Measurements from ENCODE around the gene CHIT1. TPM values are rescaled to one million over a fixed set of nuclear protein-coding genes. Genes with fewer than 3 reads are reported as not detected.
"Not testable (repeated sequence)": the region's sequence is repeated elsewhere in the genome, so short reads cannot be mapped to it uniquely, and the experiment has no call there.

The CHIT1 gene
- total and polyA plus RNA-seq, 3 experiments from 2014 or later, result 0.07 TPM; not detected in 2

DNA sequence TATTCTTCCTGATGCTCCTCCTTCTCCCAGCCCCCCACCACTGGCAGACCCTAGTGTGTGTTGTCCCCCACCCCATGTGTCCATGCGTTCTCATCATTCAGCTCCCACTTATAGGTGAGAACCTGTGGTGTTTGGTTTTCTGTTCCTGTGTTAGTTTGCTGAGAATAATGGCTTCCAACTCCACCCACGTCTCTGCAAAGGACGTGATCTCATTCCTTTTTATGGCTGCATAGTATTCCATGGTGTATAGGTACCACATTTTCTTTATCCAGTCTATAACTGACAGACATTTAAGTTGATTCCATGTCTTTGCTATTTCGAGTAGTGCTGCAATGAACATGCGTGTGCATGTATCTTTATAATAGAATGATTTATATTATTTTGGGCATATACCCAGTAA, 12.2 kb upstream of the CHIT1 start:
- peaks cover 5 to 13% (median 7%) of the 10 kb centered on the region in 5 donors for H3K9me3 Mint-ChIP-seq
- CTCF ChIA-PET; H3K27me3 ChIP-seq (ENCODE audit: insufficient read depth, low read length, poor library complexity, severe bottlenecking); H3K9me3 ChIP-seq (ENCODE audit: low read length); H3K4me1 ChIP-seq (ENCODE audit: insufficient read depth, low read length); H3K27ac ChIP-seq (ENCODE audit: low read depth, low read length); POLR2A ChIA-PET; H3K36me3 ChIP-seq (ENCODE audit: insufficient read depth, low read length); H3K4me3 Mint-ChIP-seq; DNase-seq; H3K4me1 Mint-ChIP-seq; H3K4me3 ChIP-seq (ENCODE audit: low read length); H3K36me3 Mint-ChIP-seq; H3K27ac Mint-ChIP-seq: not testable (repeated sequence)
- peaks cover 27 to 65% of the 10 kb centered on the region in 2 donors for H3K27me3 Mint-ChIP-seq

DNA sequence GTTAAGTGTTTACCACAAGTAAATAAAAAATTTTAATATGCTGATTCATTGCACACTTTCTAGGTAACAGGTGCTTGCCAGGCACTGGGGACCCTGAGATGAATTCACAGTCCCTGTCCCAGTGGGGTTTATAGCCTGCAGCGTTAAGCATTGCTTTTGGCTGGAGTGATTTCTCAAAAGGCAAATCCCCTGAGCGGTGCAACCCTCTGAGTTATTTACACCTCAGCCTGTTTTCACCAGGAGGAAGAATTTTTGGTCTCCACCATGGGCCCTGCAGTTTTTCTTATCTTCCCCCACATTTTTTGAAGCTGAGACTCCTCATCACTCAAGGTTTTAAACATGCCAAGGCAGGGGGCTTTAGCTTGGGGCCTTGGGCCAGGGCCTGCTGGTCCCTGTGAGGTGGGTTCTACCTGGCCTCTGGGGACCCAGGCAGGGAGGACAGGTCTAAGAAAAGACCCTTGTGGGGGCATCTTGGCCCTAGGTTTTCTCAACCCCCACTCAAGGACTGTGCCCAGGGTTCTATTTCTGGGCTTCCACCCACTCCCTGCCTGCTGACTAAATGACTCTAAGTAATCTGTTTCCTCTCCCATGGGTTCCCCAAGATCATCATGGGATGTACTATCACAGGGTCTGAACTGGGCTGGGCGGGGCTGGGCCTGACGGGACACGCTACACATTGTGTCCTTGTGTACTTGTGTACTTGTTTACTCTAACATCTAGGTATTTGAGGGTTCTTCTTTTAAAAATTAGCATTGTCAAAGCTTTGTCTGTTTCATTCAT, 10.2 kb upstream of the CHIT1 start:
- H3K9me3 ChIP-seq (ENCODE audit: low read length), result peaks cover 8% of the 10 kb centered on the region
- Mint-ChIP-seq H3K27ac (no peak overlapping the region), H3K36me3 (peaks cover 0 to 8% (median 1%) of the 10 kb centered on the region in 3 donors), H3K4me1 (no peaks in the 10 kb centered on the region), H3K27me3 (peaks cover 27 to 60% of the 10 kb centered on the region in 2 donors), H3K4me3 (no peak overlapping the region), H3K9me3 (peaks cover 18 to 33% (median 23%) of the 10 kb centered on the region in 5 donors)
- H3K27me3 ChIP-seq (ENCODE audit: insufficient read depth, low read length, poor library complexity, severe bottlenecking), result peaks cover 7% of the 10 kb centered on the region
- ChIA-PET POLR2A (no interaction called here), CTCF (no interaction called here)
- no peak for DNase-seq
- H3K27ac ChIP-seq (ENCODE audit: low read depth, low read length), result no peak overlapping the region
- H3K4me1 ChIP-seq (ENCODE audit: insufficient read depth, low read length), result no peaks in the 10 kb centered on the region
- H3K4me3 ChIP-seq (ENCODE audit: low read length), result no peak overlapping the region
- no peaks in the 10 kb centered on the region for H3K36me3 ChIP-seq (ENCODE audit: insufficient read depth, low read length)

DNA sequence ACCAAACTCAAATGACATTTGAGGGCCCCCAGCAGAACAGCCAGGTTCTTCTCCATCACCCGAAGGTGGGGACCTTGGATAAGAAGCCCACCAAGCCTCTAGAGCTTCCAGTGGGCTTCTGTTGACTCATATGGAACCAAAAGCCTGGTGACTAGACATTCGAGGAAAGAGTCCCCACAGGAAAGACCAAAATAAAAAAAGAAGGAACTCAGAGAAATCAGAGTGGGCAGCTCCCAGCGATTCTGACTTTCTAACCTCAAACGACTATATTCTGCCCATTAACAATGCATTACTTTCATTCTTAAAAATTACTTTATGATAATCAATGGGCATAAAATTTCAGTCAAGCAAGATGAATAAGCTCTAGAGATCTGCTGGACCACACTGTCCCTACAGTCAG, 9.6 kb upstream of the CHIT1 start:
- CTCF ChIA-PET, result no interaction called here
- peaks cover 27 to 60% of the 10 kb centered on the region in 2 donors for H3K27me3 Mint-ChIP-seq

DNA sequence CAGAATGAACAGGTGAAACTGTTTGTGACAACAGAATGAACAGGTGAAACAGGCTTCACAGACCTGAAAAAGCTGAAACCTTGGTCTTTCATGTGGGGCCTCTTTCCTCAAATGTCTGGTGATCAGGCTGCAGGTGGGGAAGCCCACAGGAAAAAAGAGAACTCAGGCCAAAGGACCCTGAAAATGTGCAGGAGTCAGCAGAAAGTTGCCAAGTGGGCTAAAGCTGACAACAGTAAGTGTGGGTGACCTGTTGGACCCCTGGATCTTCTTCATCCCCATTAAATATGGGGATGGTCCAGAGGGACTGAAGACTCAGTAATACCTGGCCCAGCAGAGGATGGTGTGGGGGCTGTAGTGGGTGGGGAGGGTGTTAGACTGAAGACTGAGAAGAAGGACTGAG, 9.1 kb upstream of the CHIT1 start:
- H3K27me3 Mint-ChIP-seq, result peaks cover 29 to 62% of the 10 kb centered on the region in 2 donors

More for the DNA sequence above, 9.6 kb upstream of the CHIT1 start:
- H3K4me3 ChIP-seq (ENCODE audit: low read length), result no peak overlapping the region
- H3K36me3 ChIP-seq (ENCODE audit: insufficient read depth, low read length), result no peaks in the 10 kb centered on the region
- H3K4me1 ChIP-seq (ENCODE audit: insufficient read depth, low read length), result no peaks in the 10 kb centered on the region
- H3K27ac Mint-ChIP-seq, result no peak overlapping the region
- peaks cover 0 to 8% (median 1%) of the 10 kb centered on the region in 3 donors for H3K36me3 Mint-ChIP-seq
- H3K9me3 ChIP-seq (ENCODE audit: low read length), result peaks cover 8% of the 10 kb centered on the region
- peaks cover 7% of the 10 kb centered on the region for H3K27me3 ChIP-seq (ENCODE audit: insufficient read depth, low read length, poor library complexity, severe bottlenecking)
- peaks cover 22 to 38% (median 26%) of the 10 kb centered on the region in 5 donors for H3K9me3 Mint-ChIP-seq
- DNase-seq, result no peak
- H3K27ac ChIP-seq (ENCODE audit: low read depth, low read length), result no peak overlapping the region
- POLR2A ChIA-PET, result no interaction called here
- no peaks in the 10 kb centered on the region for H3K4me1 Mint-ChIP-seq
- H3K4me3 Mint-ChIP-seq, result no peak overlapping the region

DNA sequence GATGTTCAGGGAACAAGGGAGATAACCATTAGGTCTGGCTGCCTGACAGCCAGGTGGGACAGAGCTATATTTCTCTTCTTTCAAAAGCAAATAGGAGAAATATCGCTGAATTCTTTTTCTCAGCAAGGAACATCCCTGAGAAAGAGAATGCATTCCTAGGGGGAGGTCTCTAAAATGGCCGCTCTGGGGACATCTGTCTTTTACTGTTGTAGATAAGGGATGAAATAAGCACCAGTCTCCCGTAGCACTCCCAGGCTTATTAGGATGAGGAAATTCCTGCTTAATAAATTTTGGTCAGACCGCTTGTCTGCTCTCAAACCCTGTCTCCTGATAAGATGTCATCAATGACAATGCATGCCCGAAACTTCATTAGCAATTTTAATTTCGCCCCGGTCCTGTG, 5.4 kb upstream of the CHIT1 start:
- CTCF ChIA-PET; H3K27ac Mint-ChIP-seq; H3K27me3 ChIP-seq (ENCODE audit: insufficient read depth, low read length, poor library complexity, severe bottlenecking); H3K27ac ChIP-seq (ENCODE audit: low read depth, low read length); H3K4me3 ChIP-seq (ENCODE audit: low read length); H3K4me1 ChIP-seq (ENCODE audit: insufficient read depth, low read length); DNase-seq; H3K9me3 ChIP-seq (ENCODE audit: low read length); H3K4me1 Mint-ChIP-seq; H3K4me3 Mint-ChIP-seq; H3K36me3 ChIP-seq (ENCODE audit: insufficient read depth, low read length); POLR2A ChIA-PET: not testable (repeated sequence)
- H3K27me3 Mint-ChIP-seq, result peaks cover 11 to 56% of the 10 kb centered on the region in 2 donors
- peaks cover 28 to 43% (median 32%) of the 10 kb centered on the region in 5 donors for H3K9me3 Mint-ChIP-seq
- H3K36me3 Mint-ChIP-seq, result peaks cover 0 to 14% (median 1%) of the 10 kb centered on the region in 3 donors

More for the DNA sequence above, 9.1 kb upstream of the CHIT1 start:
- H3K9me3 Mint-ChIP-seq, result peaks cover 28 to 43% (median 31%) of the 10 kb centered on the region in 5 donors
- H3K4me1 Mint-ChIP-seq, result no peaks in the 10 kb centered on the region
- H3K27me3 ChIP-seq (ENCODE audit: insufficient read depth, low read length, poor library complexity, severe bottlenecking), result peaks cover 7% of the 10 kb centered on the region
- DNase-seq, result no peak
- no peaks in the 10 kb centered on the region for H3K4me1 ChIP-seq (ENCODE audit: insufficient read depth, low read length)
- peak overlapping the region in 1 of 8 donors; percentile 7 for H3K27ac Mint-ChIP-seq
- peaks cover 0 to 14% (median 1%) of the 10 kb centered on the region in 3 donors for H3K36me3 Mint-ChIP-seq
- ChIA-PET POLR2A (no interaction called here), CTCF (no interaction called here)
- H3K27ac ChIP-seq (ENCODE audit: low read depth, low read length), result no peak overlapping the region
- H3K9me3 ChIP-seq (ENCODE audit: low read length), result peaks cover 8% of the 10 kb centered on the region
- H3K4me3 Mint-ChIP-seq, result no peak overlapping the region
- no peak overlapping the region for H3K4me3 ChIP-seq (ENCODE audit: low read length)
- no peaks in the 10 kb centered on the region for H3K36me3 ChIP-seq (ENCODE audit: insufficient read depth, low read length)

DNA sequence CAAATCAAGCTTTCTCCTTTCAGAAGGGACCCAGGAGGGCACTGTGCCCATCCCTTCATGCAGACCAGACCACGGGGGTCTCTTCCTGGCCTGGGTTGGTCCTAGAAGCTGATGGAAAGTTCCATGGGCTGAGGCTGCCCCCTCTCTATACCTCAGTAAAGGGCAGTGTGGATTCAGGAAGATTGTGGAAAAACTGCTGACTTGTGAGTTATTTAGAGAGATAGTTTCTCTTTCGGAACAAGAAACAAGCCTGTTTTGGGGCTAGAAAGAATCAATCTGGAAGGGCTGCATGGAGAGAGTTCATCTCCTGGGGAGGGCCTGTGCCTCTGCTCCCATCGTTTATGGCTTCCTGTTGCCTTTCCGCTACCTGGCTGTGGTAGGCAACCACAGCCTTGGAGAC, 803 bp downstream of the CHIT1 start:
- peaks cover 0 to 1% (median 0%) of the 10 kb centered on the region in 3 donors for H3K36me3 Mint-ChIP-seq
- no peaks in the 10 kb centered on the region for H3K4me1 Mint-ChIP-seq
- no peaks in the 10 kb centered on the region for H3K36me3 ChIP-seq (ENCODE audit: insufficient read depth, low read length)
- H3K4me3 ChIP-seq (ENCODE audit: low read length), result no peak overlapping the region
- ChIA-PET CTCF (interaction anchor here (2.0 kb wide), 1 partner anchor 13 kb away, joined by 7 read pairs; no protein-coding TSS in a partner anchor), POLR2A (no interaction called here)
- H3K9me3 Mint-ChIP-seq, result peaks cover 1 to 6% (median 1%) of the 10 kb centered on the region in 5 donors
- DNase-seq, result no peak
- H3K9me3 ChIP-seq (ENCODE audit: low read length), result no peaks in the 10 kb centered on the region
- H3K27ac Mint-ChIP-seq, result no peak overlapping the region
- H3K27ac ChIP-seq (ENCODE audit: low read depth, low read length), result no peak overlapping the region
- no peaks in the 10 kb centered on the region for H3K4me1 ChIP-seq (ENCODE audit: insufficient read depth, low read length)
- H3K4me3 Mint-ChIP-seq, result no peak overlapping the region
- peaks cover 6 to 64% of the 10 kb centered on the region in 2 donors for H3K27me3 Mint-ChIP-seq
- H3K27me3 ChIP-seq (ENCODE audit: insufficient read depth, low read length, poor library complexity, severe bottlenecking), result no peaks in the 10 kb centered on the region

DNA sequence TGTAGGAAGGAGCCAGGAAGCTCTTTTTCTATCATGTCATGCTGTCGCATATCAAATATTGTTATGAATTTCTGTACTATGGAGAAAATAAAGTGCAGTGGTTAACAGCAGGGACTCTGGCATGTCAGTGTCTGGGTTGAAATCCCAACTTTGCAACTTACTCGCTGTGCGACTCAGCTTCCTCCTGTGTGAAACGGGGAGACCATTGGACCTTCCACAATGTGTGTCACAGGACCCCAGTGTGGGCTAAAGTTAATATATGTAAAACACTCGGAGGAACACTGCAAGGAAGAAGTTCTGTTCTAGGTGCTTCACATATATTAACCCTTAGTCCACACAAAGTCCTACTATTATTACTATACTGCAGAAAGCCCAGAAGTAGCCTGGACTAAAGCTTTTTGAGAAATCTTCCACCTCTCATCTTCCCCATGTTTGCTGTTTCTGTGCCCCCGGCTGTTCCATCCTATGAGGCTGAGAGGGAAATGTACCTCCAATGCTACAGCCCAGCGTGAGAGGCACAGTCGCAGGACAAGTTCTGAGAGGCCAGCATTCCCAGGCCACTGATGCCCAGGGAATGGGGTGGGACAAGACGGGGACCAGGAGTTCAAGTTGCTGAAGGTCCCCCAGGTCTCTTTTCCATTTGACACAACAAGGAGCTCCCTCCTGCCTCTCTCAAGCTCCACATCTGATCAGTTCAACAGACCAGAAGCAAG, 1.9 kb downstream of the CHIT1 start:
- CTCF ChIA-PET, result interaction anchor here (0.8 to 2.0 kb wide), 2 partner anchors 12 to 40 kb away, joined by 3 to 7 read pairs; no protein-coding TSS in a partner anchor
- no peak overlapping the region for H3K27ac ChIP-seq (ENCODE audit: low read depth, low read length)
- H3K4me3 Mint-ChIP-seq, result no peak overlapping the region
- H3K9me3 ChIP-seq (ENCODE audit: low read length), result no peaks in the 10 kb centered on the region
- no peaks in the 10 kb centered on the region for H3K36me3 ChIP-seq (ENCODE audit: insufficient read depth, low read length)
- peaks cover 5 to 59% of the 10 kb centered on the region in 2 donors for H3K27me3 Mint-ChIP-seq
- no peaks in the 10 kb centered on the region for H3K27me3 ChIP-seq (ENCODE audit: insufficient read depth, low read length, poor library complexity, severe bottlenecking)
- H3K4me3 ChIP-seq (ENCODE audit: low read length), result no peak overlapping the region
- H3K4me1 ChIP-seq (ENCODE audit: insufficient read depth, low read length), result no peaks in the 10 kb centered on the region
- DNase-seq, result no peak
- no peaks in the 10 kb centered on the region for H3K36me3 Mint-ChIP-seq
- no peaks in the 10 kb centered on the region for H3K4me1 Mint-ChIP-seq
- POLR2A ChIA-PET, result no interaction called here
- H3K27ac Mint-ChIP-seq, result no peak overlapping the region
- no peaks in the 10 kb centered on the region for H3K9me3 Mint-ChIP-seq

DNA sequence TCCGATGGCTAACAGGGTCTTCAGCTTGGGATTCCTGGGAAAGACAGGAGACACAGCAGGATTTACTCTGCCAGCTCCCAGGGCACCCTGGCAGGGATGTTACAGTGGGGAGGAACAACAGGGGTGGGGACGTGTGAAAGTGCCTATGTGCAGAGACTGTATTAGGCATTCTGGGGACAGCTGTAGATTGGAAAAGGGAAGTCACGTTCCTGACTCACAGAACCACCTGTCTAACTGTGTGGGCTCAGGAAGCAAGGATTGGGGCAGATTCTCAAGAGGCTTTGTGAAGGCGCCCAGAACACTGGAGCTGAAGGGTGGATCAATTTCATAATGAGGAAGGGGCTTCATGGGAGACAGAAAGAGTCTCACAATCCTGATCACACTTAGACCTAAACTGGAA, 4.4 kb downstream of the CHIT1 start:
- H3K9me3 Mint-ChIP-seq, result no peaks in the 10 kb centered on the region
- peak overlapping the region in 1 of 8 donors; percentile 76 for H3K27ac Mint-ChIP-seq
- H3K36me3 Mint-ChIP-seq, result no peaks in the 10 kb centered on the region
- no peaks in the 10 kb centered on the region for H3K9me3 ChIP-seq (ENCODE audit: low read length)
- no peak overlapping the region for H3K4me3 ChIP-seq (ENCODE audit: low read length)
- H3K4me3 Mint-ChIP-seq, result peak overlapping the region in 1 of 7 donors; percentile 41
- H3K4me1 Mint-ChIP-seq, result no peaks in the 10 kb centered on the region
- CTCF ChIA-PET, result interaction anchor here (1.1 to 1.9 kb wide), 2 partner anchors 9 to 186 kb away, joined by 4 to 7 read pairs; no protein-coding TSS in a partner anchor
- H3K4me1 ChIP-seq (ENCODE audit: insufficient read depth, low read length), result no peaks in the 10 kb centered on the region
- peaks cover 5 to 40% of the 10 kb centered on the region in 2 donors for H3K27me3 Mint-ChIP-seq
- POLR2A ChIA-PET, result no interaction called here
- H3K27ac ChIP-seq (ENCODE audit: low read depth, low read length), result no peak overlapping the region
- H3K36me3 ChIP-seq (ENCODE audit: insufficient read depth, low read length), result no peaks in the 10 kb centered on the region
- DNase-seq, result no peak
- H3K27me3 ChIP-seq (ENCODE audit: insufficient read depth, low read length, poor library complexity, severe bottlenecking), result no peaks in the 10 kb centered on the region

Measured in CD8-positive, alpha-beta memory T cell (primary cell).